RWPE2 (cell line): Measurements from ENCODE around the gene ANK3.

Experiments
- ATAC-seq: fragments of 200-7000 bp; cut with Tn5 transposase; 3 replicates; pipeline ENCODE4 v1.9.1; 2021; ENCODE audit warnings: low read depth
- DNase-seq: peaks from one replicate; pipeline ENCODE4 v3.0.0-alpha.2; 2020; ENCODE audit warnings: low spot score
- H3K27ac ChIP-seq: fragments of 450-650 bp; 2 replicates; pipeline ENCODE4 v1.5.1; 2017; ENCODE audit warnings: mild to moderate bottlenecking; ENCODE audit not compliant: poor library complexity, severe bottlenecking
- H3K27me3 ChIP-seq: fragments of 250-450 bp; sonication (Bioruptor Pico); 2 replicates; pipeline ENCODE4 v1.5.1; 2021; ENCODE audit warnings: mild to moderate bottlenecking, moderate library complexity; ENCODE audit not compliant: insufficient read depth, poor library complexity, severe bottlenecking
- H3K36me3 ChIP-seq: fragments of 250-450 bp; sonication (Bioruptor Pico); 2 replicates; pipeline ENCODE4 v1.5.1; 2020; ENCODE audit warnings: low read depth, mild to moderate bottlenecking, moderate library complexity
- H3K4me1 ChIP-seq: fragments of 250-450 bp; sonication (Bioruptor Pico); 2 replicates; pipeline ENCODE4 v1.5.1; 2021; ENCODE audit warnings: mild to moderate bottlenecking, moderate library complexity; ENCODE audit not compliant: insufficient read depth, poor library complexity, severe bottlenecking
- H3K4me3 ChIP-seq: fragments of 250-450 bp; sonication (Bioruptor Pico); 2 replicates; pipeline ENCODE4 v1.5.1; 2021; ENCODE audit warnings: mild to moderate bottlenecking, moderate library complexity; ENCODE audit not compliant: severe bottlenecking
- H3K9me3 ChIP-seq: fragments of 250-450 bp; sonication (Bioruptor Pico); 2 replicates; pipeline ENCODE4 v1.5.1; 2021; ENCODE audit warnings: mild to moderate bottlenecking, moderate library complexity; ENCODE audit not compliant: severe bottlenecking
- CTCF ChIP-seq: fragments of 450-650 bp; IDR thresholded peaks from one replicate; pipeline ENCODE4 v1.5.1; 2017; ENCODE audit warnings: mild to moderate bottlenecking, moderate library complexity; ENCODE audit not compliant: poor library complexity, severe bottlenecking

The ANK3 gene

GRCh38 chr10:60186315-60187071 lies 203.2 kb downstream of the ANK3 start:
- no peak overlapping the region for H3K4me3 ChIP-seq
- no peaks in the 10 kb centered on the region for H3K4me1 ChIP-seq
- no peaks in the 10 kb centered on the region for H3K36me3 ChIP-seq
- H3K27ac ChIP-seq, result no peak overlapping the region
- H3K27me3 ChIP-seq, result no peaks in the 10 kb centered on the region
- DNase-seq (no peak), ATAC-seq (no peak)
- no peak for TF ChIP-seq CTCF
- H3K9me3 ChIP-seq, result peaks cover 2% of the 10 kb centered on the region

DNA sequence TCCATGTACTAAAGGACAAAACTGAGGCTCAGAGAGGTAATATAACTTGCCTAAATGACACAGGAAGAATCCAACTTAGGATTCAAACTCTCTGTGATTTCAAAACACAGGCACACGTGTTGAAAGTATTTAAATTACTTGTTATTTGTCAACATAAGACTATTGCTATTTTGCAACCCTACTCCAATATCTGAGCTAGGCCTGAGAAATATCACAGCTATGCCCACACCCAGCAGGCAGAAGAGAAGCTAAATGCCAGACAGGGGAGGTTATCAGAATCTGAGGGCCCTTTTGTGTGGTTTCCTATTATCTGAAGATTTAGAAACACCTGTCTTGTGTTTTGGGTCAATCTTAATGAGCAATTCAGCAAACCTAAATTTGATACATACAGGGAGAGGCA lies 204.3 kb downstream of the ANK3 start:
- H3K36me3 ChIP-seq, result no peaks in the 10 kb centered on the region
- peaks cover 2% of the 10 kb centered on the region for H3K9me3 ChIP-seq
- no peak overlapping the region for H3K4me3 ChIP-seq
- H3K27ac ChIP-seq, result no peak overlapping the region
- ATAC-seq, result no peak
- H3K4me1 ChIP-seq, result no peaks in the 10 kb centered on the region
- no peak for DNase-seq
- no peak for TF ChIP-seq CTCF
- H3K27me3 ChIP-seq, result no peaks in the 10 kb centered on the region

DNA sequence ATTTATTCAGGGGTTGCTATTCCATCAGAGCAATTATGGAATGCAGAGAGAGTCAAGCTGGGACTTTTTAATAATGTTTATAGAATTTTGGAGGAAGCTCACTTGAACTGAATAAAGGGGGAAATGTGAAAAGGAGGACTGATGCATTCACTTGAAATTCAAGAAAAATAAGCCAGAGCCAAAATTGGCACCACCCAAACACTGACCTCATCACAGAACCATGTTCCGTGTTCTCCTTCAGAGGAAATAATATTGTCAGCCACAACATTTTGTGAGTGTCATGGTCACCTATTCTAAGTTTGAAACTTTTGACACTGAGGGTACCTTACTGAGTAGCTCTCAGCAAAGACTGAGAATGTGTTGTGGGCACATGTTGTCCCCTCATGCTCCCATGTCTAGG lies 207.0 kb downstream of the ANK3 start:
- H3K27ac ChIP-seq, result no peak overlapping the region
- DNase-seq (no peak), ATAC-seq (no peak)
- H3K27me3 ChIP-seq, result no peaks in the 10 kb centered on the region
- TF ChIP-seq CTCF, result no peak
- no peaks in the 10 kb centered on the region for H3K4me1 ChIP-seq
- H3K4me3 ChIP-seq, result no peak overlapping the region
- peaks cover 2% of the 10 kb centered on the region for H3K9me3 ChIP-seq
- no peaks in the 10 kb centered on the region for H3K36me3 ChIP-seq

- TF ChIP-seq CTCF, result no peak
- Histone ChIP-seq H3K9me3 (no peaks in the 10 kb centered on the region), H3K4me3 (no peak overlapping the region), H3K36me3 (no peaks in the 10 kb centered on the region), H3K4me1 (peaks cover 9% of the 10 kb centered on the region), H3K27me3 (no peaks in the 10 kb centered on the region), H3K27ac (no peak overlapping the region)
- ATAC-seq (no peak), DNase-seq (no peak)
Observed at GRCh38 chr10:60176925-60177324, 212.8 kb downstream of the ANK3 start.

- Histone ChIP-seq H3K36me3 (no peaks in the 10 kb centered on the region), H3K27ac (no peak overlapping the region), H3K4me1 (peaks cover 23% of the 10 kb centered on the region), H3K4me3 (no peak overlapping the region), H3K27me3 (no peaks in the 10 kb centered on the region), H3K9me3 (no peaks in the 10 kb centered on the region)
- ATAC-seq, result no peak
- no peak for DNase-seq
- no peak for TF ChIP-seq CTCF
Observed at GRCh38 chr10:60175441-60175971, 214.2 kb downstream of the ANK3 start.
